Measurements from ENCODE around the gene PRELID2. TPM values are rescaled to one million over a fixed set of nuclear protein-coding genes. Genes with fewer than 3 reads are reported as not detected.

PRELID2 gene
- total RNA-seq: 1 to 10 TPM; 1.3 to 3.0 (median 2.0) TPM
- polyA plus RNA-seq: under 1 TPM; 0.39 to 0.65 (median 0.39) TPM
- long read RNA-seq, donor 1: 0 reads
- long read RNA-seq, donor 2, partial matches to known transcripts: 0 of 1 reads
- long read RNA-seq, donor 2, other reads (novel, unspliced or antisense): 1 of 1 reads

GRCh38 chr5:145834917-145835847 is at the start of gene PRELID2:
Gene PRELID2 (minus strand): TSS chr5:145835342. CDS start chr5:145835251, 91 bp downstream.
- intact Hi-C loops (cut with DNase I): loop anchor here in 1 of 2 donors (5.0 kb wide), 1 partner anchor 212 kb away; no protein-coding TSS in a partner anchor
- H3K9me3 ChIP-seq: no peaks in the 10 kb centered on the region

GRCh38 chr5:145874765-145875164 is 39.6 kb upstream of the PRELID2 start:
- no peaks in the 10 kb centered on the region for H3K4me1 ChIP-seq
- H3K27me3 ChIP-seq (ENCODE audit: insufficient read depth in 3 of 3, low read length in 2 of 3): no peaks in the 10 kb centered on the region
- intact Hi-C loops (cut with DNase I): no loop called here
- no peak overlapping the region for H3K4me3 ChIP-seq
- H3K9me3 ChIP-seq: no peaks in the 10 kb centered on the region
- ATAC-seq (no peak), DNase-seq (no peak)
- H3K27ac ChIP-seq: no peak overlapping the region
- WGBS, 3 donors: 49 to 78% (median 68%) methylated on average over 2 of the region's 2 CpGs
- no peak for TF ChIP-seq CTCF (IDR thresholded peaks at IDR 0.05)
- H3K36me3 ChIP-seq (ENCODE audit: insufficient read depth in 1 of 2, low read depth in 1 of 2): no peaks in the 10 kb centered on the region

More at GRCh38 chr5:145834917-145835847, at the start of gene PRELID2:
- Histone ChIP-seq H3K27me3 (ENCODE audit: insufficient read depth in 3 of 3, low read length in 2 of 3) (no peaks in the 10 kb centered on the region), H3K36me3 (ENCODE audit: insufficient read depth in 1 of 2, low read depth in 1 of 2) (no peaks in the 10 kb centered on the region), H3K4me1 (no peaks in the 10 kb centered on the region), H3K27ac (peak within 1 kb of the TSS; percentile 72), H3K4me3 (peak within 1 kb of the TSS; percentile 83)
- WGBS, 3 donors: 0 to 1% (median 1%) methylated on average over 64 to 71 of the region's 71 CpGs
- DNase-seq (peak; percentile 89 to 91), ATAC-seq (peak; percentile 91 to 96 (median 94))
- no peak for TF ChIP-seq CTCF (IDR thresholded peaks at IDR 0.05)

- no peaks in the 10 kb centered on the region for H3K36me3 ChIP-seq (ENCODE audit: insufficient read depth in 1 of 2, low read depth in 1 of 2)
- H3K4me1 ChIP-seq: no peaks in the 10 kb centered on the region
- H3K27me3 ChIP-seq (ENCODE audit: insufficient read depth in 3 of 3, low read length in 2 of 3): no peaks in the 10 kb centered on the region
- intact Hi-C loops (cut with DNase I): no loop called here
- ATAC-seq (no peak), DNase-seq (no peak)
- no peaks in the 10 kb centered on the region for H3K9me3 ChIP-seq
- no peak for TF ChIP-seq CTCF (IDR thresholded peaks at IDR 0.05)
- WGBS, 3 donors: 63 to 89% (median 74%) methylated on average over 3 of the region's 3 CpGs
- H3K27ac ChIP-seq: no peak within 1 kb of the TSS
- H3K4me3 ChIP-seq: no peak within 1 kb of the TSS
Measured at GRCh38 chr5:145872914-145873313, 37.8 kb upstream of the PRELID2 start, which contains the start of gene GRXCR2. Gene GRXCR2 (minus strand): TSS chr5:145873014. CDS start chr5:145872968, 46 bp downstream.

- no peaks in the 10 kb centered on the region for H3K36me3 ChIP-seq (ENCODE audit: insufficient read depth in 1 of 2, low read depth in 1 of 2)
- no peaks in the 10 kb centered on the region for H3K9me3 ChIP-seq
- H3K27me3 ChIP-seq (ENCODE audit: insufficient read depth in 3 of 3, low read length in 2 of 3): no peaks in the 10 kb centered on the region
- DNase-seq: no peak
- H3K4me1 ChIP-seq: no peaks in the 10 kb centered on the region
- no peak overlapping the region for H3K4me3 ChIP-seq
- intact Hi-C loops (cut with DNase I): no loop called here
- TF ChIP-seq CTCF (IDR thresholded peaks at IDR 0.05): no peak
- no peak for ATAC-seq
- 68 to 75% (median 69%) methylated on average over 8 of the region's 8 CpGs for WGBS, 3 donors
- H3K27ac ChIP-seq: no peak overlapping the region
Measured at GRCh38 chr5:145872486-145872885, 37.3 kb upstream of the PRELID2 start.

Data from psoas muscle (tissue), 8 donors.